K562 (cell line): ENCODE data around the gene PNCK. TPM values are rescaled to one million over a fixed set of nuclear protein-coding genes. Genes with fewer than 3 reads are reported as not detected.

ENCODE experiments used
- CBX2 ChIP-seq: fragments of 200-600 bp; sonication (generic); IDR thresholded peaks from one replicate; pipeline ENCODE4 v1.6.1; 2012; ENCODE audit warnings: mild to moderate bottlenecking, low read length, inconsistent platforms; ENCODE audit not compliant: insufficient read depth, poor library complexity, severe bottlenecking
- CTCF ChIP-seq, 3 experiments: IDR thresholded peaks in 2 of 3; conservative IDR thresholded peaks in 1 of 3; 2 replicates each; pipeline ENCODE4 v1.5.1; 2011 to 2012; ENCODE audit warnings: low read length in 3 of 3, mild to moderate bottlenecking in 3 of 3, control low read depth in 2 of 3, improper control_type of control experiment in 1 of 3, inconsistent platforms in 1 of 3, low read depth in 1 of 3, mixed read lengths in 1 of 3, moderate library complexity in 1 of 3; ENCODE audit not compliant: insufficient read depth in 2 of 3
- E2F6 ChIP-seq, 2 experiments: IDR thresholded peaks; 2 replicates each; pipeline ENCODE4 v1.6.1; 2011; ENCODE audit warnings: borderline replicate concordance in 1 of 2, control low read depth in 1 of 2, low read depth in 1 of 2, low read length in 1 of 2, mild to moderate bottlenecking in 1 of 2, mixed read lengths in 1 of 2, moderate library complexity in 1 of 2; ENCODE audit not compliant: insufficient read depth in 1 of 2, insufficient read length in 1 of 2, poor library complexity in 1 of 2, severe bottlenecking in 1 of 2; ENCODE audit errors: extremely low read depth in 1 of 2
- FOSL1 ChIP-seq: fragments of 200-800 bp; sonication (Bioruptor generic); conservative IDR thresholded peaks from 2 replicates; pipeline ENCODE4 v1.6.1; 2016; ENCODE audit warnings: missing genetic modification characterization, missing compliant biosample characterization
- HCFC1 ChIP-seq: IDR thresholded peaks from 2 replicates; pipeline ENCODE4 v1.6.1; 2012; ENCODE audit warnings: low read depth, low read length, improper control_type of control experiment
- HDGF ChIP-seq: fragments of 450-650 bp; IDR thresholded peaks from 2 replicates; pipeline ENCODE4 v1.6.1; 2016
- KLF13 ChIP-seq: fragments of 450-650 bp; IDR thresholded peaks from 2 replicates; pipeline ENCODE4 v1.6.1; 2016; ENCODE audit warnings: missing genetic modification characterization, low read depth, mild to moderate bottlenecking, missing compliant biosample characterization, moderate library complexity, borderline replicate concordance
- MAX ChIP-seq: sonication (generic); formaldehyde crosslinking; IDR thresholded peaks from 2 replicates; pipeline ENCODE4 v1.9.0; 2022; ENCODE audit warnings: mild to moderate bottlenecking, missing genetic modification reagents
- RAD21 ChIP-seq, 2 experiments: fragments of 250-450 bp in 1 of 2; fragments of 450-650 bp in 1 of 2; sonication (Bioruptor Pico) in 1 of 2; formaldehyde crosslinking in 1 of 2; IDR thresholded peaks in 1 of 2; conservative IDR thresholded peaks in 1 of 2; 2 replicates each; pipeline versions ENCODE4 v1.4.0 to v1.8.0; 2020 to 2022; ENCODE audit warnings: mild to moderate bottlenecking in 2 of 2, moderate library complexity in 1 of 2
- RNF219 ChIP-seq: fragments of 250-450 bp; sonication (Bioruptor Pico); IDR thresholded peaks from 2 replicates; pipeline ENCODE4 v1.5.0; 2022; ENCODE audit warnings: mild to moderate bottlenecking
- SUPT5H ChIP-seq: fragments of 450-650 bp; IDR thresholded peaks from 2 replicates; pipeline ENCODE4 v1.6.1; 2016
- TEAD2 ChIP-seq: fragments of 450-650 bp; IDR thresholded peaks from 2 replicates; pipeline ENCODE4 v1.6.1; 2016; ENCODE audit warnings: missing genetic modification characterization, control low read depth, missing compliant biosample characterization
- TFAP4 ChIP-seq: sonication (generic); formaldehyde crosslinking; IDR thresholded peaks from 2 replicates; pipeline ENCODE4 v1.8.0; 2022; ENCODE audit warnings: missing genetic modification reagents, mild to moderate bottlenecking, moderate library complexity, borderline replicate concordance
- VEZF1 ChIP-seq: fragments of 200-800 bp; sonication (Bioruptor generic); IDR thresholded peaks from 2 replicates; pipeline ENCODE4 v1.6.1; 2017; ENCODE audit warnings: missing genetic modification characterization, missing compliant biosample characterization
- XRCC5 ChIP-seq: fragments of 200-400 bp; formaldehyde crosslinking; IDR thresholded peaks from 2 replicates; pipeline ENCODE4 v1.6.1; 2017; ENCODE audit warnings: low read depth, mild to moderate bottlenecking, low read length
- ZBED1 ChIP-seq: IDR thresholded peaks from 2 replicates; pipeline ENCODE4 v1.6.1; 2014
- ZNF212 ChIP-seq: fragments of 450-650 bp; formaldehyde crosslinking; IDR thresholded peaks from 2 replicates; pipeline ENCODE4 v1.4.0; 2020; ENCODE audit warnings: mild to moderate bottlenecking
- ZNF436 ChIP-seq: fragments of 250-450, 450-650 bp; sonication (Bioruptor Pico); formaldehyde crosslinking; IDR thresholded peaks from 2 replicates; pipeline ENCODE4 v1.7.0; 2020; ENCODE audit warnings: mild to moderate bottlenecking
- polyA plus RNA-seq, 8 experiments: library from polyadenylated mRNA; depleted of rRNA in 4 of 8; stranded (reverse) in 5 of 8; unstranded in 3 of 8; fragments of >200 nt; fragmentation: Nextera tagmentation in 2 of 8; fragmentation: Illumina TruSeq in 1 of 8; extraction: Ambion mirVana in 2 of 8; extraction: Trizol in 1 of 8; gene quantifications; 2 replicates each; pipeline versions ENCODE4 v1.2.1 to v1.2.3, GENCODE V29; 2011 to 2014; ENCODE audit warnings: inconsistent platforms in 1 of 8, missing spikeins in 1 of 8
- total RNA-seq, 7 experiments: library from RNA; depleted of rRNA in 6 of 7; stranded (reverse); fragments of >200 nt in 6 of 7; fragmentation: Illumina TruSeq in 2 of 7; extraction: Trizol in 2 of 7; gene quantifications; 2 replicates each; pipeline versions ENCODE4 v1.2.1 to v1.2.3, GENCODE V29; 2011 to 2021; ENCODE audit warnings: low replicate concordance in 1 of 7

Gene PNCK
- total and polyA plus RNA-seq, 9 of the 15 experiments (the other 6 are each of a cell fraction or from before 2014, with no cell fraction given), result 0.13 to 7.5 (median 1.2) TPM; not detected in 1

GRCh38 chrX:153643431-153644351 is 29.9 kb downstream of the PNCK start (continued):
- TF ChIP-seq E2F6 (IDR thresholded peaks at IDR 0.05; ENCODE audit: borderline replicate concordance in 1 of 2, extremely low read depth in 1 of 2, insufficient read depth in 1 of 2, insufficient read length in 1 of 2, low read depth in 1 of 2, low read length in 1 of 2, poor library complexity in 1 of 2, severe bottlenecking in 1 of 2) (peak; percentile 83 to 98), SUPT5H (no peak), ZBED1 (no peak), RNF219 (CRISPR knock-in tag) (no peak), CTCF (IDR thresholded peaks at IDR 0.05 in 2 of 3, conservative IDR thresholded peaks at IDR 0.05 in 1 of 3; ENCODE audit: insufficient read depth in 2 of 3, low read depth in 1 of 3, low read length in 3 of 3) (peak in 2 of 3 experiments; percentile 48 to 74; a peak in 4 of 6 replicates), ZNF212 (CRISPR knock-in tag) (no peak), MAX (CRISPR knock-in tag) (peak; percentile 77), TEAD2 (tag) (no peak), HCFC1 (no peak), ZNF436 (CRISPR knock-in tag) (no peak), XRCC5 (no peak), HDGF (no peak), VEZF1 (CRISPR knock-in tag) (peak; percentile 72), TFAP4 (CRISPR knock-in tag) (peak; percentile 41; the same call in 1 of the 2 replicates), RAD21 (CRISPR knock-in tag; conservative IDR thresholded peaks at IDR 0.05 in 1 of 2, IDR thresholded peaks at IDR 0.05 in 1 of 2) (0 out of 4 replicates have a peak, but pooled peaks of 1 of the 2 experiments have one; percentile 5), FOSL1 (tag) (no peak), CBX2 (no peak), KLF13 (no peak)
